NCI-H524 treated with DMSO at 0.1 percent for 48 hours (cell line): ENCODE data around the gene SFMBT2.
A peak's percentile ranks its signal among the peaks of the same experiment; 100 is the strongest.

Source experiments
- DNase-seq: peaks from one replicate; lab custom pipeline; 2025; lab: John Stamatoyannopoulos, UW

The SFMBT2 gene

DNA sequence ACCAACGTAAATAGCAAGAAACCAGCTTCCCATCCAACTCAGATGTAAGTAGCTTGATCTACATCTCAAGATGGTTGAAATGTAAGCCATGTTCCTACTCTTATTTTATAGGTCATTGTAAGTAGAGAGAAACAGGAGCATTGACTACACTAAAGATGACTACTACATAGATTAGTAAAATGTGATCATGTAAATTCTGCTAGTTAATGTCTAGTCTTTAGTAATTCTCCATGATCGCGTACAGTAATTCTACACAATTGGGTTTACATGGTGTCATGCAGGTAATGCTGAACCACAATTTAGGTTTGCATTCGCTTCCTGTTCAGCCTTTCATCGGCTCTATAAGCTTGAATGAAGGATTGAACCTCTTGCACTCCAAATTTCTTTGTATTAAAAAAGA, 14.9 kb upstream of the SFMBT2 start:
- DNase-seq: no peak

DNA sequence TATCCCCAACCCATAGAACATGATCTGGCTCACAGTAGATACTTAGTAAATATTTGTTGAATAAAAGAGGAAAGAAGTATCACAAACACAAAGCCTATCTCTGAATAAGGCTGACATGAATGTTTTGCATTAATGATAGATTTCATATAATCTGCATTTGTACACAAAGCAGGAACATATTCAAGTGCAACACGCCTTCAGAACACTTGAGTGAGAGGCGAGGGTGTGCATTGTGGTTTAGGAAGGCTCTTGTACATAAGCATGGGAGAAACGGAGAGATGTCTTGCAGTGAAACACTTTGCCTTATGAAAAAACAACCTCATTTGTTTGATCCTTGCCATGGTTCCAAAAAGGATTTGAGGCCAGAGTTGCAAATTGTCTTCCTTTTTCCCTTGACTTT, 14.1 kb upstream of the SFMBT2 start:
- DNase-seq: no peak

DNA sequence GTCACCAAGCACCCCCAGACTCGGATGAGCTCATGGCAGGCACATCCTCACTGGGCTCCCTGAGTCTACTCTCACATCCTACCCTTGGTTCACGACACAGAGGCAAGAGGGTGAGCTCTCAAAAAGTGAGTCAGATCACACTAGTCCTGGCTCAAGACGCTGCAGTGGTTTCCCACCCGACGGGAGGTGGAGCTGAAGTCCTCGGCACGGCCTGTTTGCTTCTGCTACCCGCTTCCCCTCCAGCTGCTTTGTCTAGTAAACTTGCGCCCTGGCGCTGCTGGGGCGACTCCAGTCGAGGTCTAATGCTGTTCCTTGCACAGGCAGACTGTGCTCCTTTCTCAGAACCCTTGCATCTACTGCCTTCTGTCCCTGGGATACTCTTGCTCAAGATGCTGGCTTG, 13.5 kb upstream of the SFMBT2 start:
- DNase-seq: no peak

DNA sequence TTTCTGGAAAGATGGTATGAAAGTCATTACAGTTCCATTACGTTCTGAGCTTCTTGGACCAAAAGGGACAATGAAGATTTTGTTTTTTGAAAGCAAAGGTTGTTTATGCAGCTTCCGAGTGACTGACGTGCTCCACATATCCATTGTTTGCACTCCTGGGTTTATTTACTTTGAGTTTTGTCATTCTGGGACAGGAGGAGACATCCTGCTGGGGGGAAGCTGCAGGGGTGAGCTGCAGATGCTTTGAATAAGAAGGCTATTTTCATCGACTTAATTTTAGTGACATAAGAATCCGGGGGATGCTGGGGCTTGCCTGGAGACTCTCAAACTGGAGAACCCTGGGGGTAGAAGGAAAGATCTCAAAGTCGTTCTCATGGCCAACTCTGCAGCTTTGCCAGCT, 12.7 kb upstream of the SFMBT2 start:
- DNase-seq: no peak

DNA sequence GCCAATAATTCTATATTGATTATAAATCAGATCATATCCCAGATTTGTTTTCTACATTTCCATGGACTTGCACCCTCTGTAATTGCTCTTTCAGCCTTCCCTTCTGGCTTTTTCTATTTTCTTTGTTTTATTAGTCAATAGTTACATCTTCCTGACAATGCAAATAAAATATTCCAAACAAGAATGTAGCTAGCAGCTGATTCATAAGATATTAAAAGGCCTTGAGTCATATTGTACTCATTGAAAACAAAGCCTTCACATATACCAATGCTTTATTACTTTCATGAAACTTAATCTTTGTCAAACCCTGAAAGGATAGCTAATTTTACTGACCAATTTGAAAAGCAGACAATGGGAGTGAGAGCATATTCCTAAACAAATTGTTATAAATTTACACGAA, 10.7 kb upstream of the SFMBT2 start:
- DNase-seq: no peak

DNA sequence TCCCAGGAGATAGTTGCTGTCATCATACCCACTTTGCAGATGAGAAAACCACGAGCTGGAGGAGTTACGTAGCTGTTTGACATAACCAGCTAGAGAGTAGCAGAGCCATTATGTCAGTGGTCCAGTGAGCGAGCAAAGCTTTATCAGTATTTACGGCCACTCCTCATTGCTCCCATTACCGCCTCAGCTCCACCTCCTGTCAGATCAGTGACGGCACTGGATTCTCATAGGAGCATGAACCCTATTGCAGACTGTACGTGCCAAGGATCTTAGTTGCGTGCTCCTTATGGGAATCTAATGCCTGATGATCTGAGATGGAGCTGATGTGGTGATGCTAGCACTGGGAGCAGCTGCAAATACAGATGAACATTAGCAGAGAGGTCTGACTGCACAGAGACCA, 9.2 kb upstream of the SFMBT2 start:
- DNase-seq: no peak

DNA sequence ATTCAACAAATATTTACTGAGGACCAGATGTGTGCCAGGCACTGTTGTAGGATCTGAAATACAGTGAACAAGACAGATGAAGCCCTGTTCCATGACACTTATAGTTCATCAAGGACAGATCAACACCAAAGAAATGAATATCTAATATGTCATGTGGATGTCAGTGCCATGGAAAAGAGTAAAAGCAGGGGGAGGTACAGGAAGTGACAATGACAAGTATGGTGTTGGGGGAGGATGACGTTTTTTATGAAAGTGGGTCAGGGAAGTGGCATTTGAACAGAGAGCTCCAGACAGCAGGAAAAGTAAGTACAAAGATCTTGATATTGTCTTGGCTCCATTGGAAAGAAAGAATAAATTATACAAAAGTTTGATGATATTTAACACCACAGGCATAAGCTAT, 7.0 kb upstream of the SFMBT2 start:
- no peak for DNase-seq

DNA sequence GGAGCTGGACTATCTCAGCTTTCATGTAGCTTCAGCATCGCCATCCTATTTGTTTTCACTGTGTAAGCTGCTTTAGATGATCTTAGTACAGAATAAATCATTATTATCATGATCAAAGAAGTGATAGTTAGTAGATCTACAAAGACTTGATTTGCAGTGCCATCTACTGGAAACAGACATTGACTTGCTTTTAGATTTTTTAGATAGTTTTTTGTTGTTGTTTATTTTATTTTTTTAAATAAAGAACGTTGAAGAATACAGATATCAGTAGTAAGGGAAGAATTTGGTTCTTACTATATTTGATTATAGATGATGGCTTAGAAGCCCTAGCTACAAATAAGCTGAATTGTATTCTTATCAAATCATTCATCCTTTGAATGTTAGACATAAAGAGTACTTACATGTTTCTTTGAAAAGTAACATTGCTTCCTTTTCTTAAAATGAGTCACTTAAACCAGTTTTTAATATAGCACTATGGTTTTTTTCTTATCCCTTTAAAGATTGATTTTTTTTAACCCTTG, 6.3 kb upstream of the SFMBT2 start:
- no peak for DNase-seq

DNA sequence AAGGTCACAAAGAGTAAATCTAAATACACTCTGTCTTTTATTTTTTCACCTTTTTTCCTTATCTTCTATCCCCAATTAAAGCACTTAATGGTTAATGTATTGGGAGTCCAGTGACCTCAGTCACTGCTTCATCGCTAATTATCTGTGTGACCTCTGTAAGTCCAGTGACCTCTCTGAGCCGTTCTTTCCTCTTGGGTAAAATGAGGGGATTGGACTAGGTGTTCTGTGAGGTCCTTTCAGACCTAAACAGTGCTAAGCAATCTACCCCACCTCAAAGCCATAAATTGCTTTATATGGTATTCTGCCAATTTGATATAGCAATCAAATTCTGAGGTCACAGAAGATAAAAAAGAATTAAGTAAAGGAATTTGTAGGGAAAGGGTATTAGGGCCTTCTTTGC, 3.9 kb upstream of the SFMBT2 start:
- DNase-seq: no peak

DNA sequence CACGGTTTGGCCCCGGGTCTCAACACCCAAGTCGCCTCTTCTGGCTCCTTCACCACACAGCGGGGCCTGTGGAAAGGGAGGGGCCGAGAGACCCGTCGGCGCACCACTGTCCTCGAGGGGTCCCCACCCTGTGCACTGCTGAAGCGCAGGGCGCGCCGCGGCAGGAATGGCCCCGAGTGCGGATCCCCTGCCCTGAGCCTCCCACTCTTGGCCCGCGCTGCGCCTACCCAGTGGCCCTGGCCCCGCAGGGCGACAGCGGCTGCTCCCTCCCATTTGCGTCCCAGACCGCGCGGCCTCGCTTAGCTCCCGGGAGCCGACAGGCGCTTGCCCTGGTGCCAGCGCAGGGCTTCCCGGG, 2.1 kb upstream of the SFMBT2 start:
- no peak for DNase-seq

DNA sequence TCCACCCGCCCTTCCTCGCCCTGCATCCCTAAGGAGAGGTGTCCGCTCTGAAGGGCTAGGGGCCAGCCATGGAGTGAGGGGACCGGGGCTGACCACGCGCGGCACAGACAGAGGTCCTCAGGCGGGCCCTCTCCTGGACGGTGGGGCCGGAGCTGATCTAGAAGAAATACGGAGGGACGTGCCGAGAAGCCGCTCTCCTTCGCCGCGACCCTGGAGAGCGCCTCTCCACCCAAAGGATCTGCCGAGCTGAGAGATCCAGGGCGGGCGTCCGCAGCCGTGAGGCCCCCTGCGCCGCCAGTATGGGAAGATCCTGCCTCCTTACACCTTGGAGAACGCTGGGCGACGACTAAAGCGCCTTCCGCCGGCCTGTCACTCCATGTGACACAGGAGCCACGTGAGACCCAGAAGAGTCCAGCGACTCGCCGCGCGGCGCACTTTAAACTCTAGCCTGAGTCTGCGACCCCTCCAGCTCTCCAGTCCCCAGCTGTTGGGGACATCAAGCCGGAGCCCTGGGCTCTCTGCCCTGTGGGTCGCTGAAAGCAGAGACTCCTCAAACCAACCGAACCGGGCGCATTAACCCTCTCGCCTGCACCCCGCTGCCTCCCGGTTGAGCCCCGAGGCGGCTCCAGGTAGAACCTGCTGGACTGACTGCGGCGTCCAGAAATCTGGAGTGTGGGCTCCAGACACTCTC, 1.5 kb upstream of the SFMBT2 start:
- DNase-seq: no peak

DNA sequence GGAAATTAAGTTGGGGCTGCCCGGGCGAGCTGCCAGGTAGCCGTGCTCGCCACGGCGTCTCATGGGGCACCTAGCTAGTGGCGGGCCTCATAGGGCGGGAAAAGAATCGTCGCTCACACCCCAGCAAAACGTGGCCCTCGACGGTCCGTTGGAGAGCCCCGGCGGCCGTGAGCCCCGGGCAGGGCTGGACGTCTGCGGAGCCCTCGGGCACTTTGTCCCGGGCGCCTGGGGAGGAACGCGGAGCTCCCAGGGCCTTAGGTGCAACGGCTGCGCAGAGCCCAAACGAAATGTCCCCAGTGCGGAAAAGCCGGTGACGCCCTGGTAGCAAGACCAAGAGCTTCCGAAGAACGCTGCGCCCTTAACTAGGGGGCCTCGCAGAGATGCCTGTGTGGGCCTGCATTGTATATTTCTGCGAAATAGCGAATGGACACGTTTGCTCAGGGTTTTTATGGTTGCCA, 866 bp upstream of the SFMBT2 start:
- no peak for DNase-seq

DNA sequence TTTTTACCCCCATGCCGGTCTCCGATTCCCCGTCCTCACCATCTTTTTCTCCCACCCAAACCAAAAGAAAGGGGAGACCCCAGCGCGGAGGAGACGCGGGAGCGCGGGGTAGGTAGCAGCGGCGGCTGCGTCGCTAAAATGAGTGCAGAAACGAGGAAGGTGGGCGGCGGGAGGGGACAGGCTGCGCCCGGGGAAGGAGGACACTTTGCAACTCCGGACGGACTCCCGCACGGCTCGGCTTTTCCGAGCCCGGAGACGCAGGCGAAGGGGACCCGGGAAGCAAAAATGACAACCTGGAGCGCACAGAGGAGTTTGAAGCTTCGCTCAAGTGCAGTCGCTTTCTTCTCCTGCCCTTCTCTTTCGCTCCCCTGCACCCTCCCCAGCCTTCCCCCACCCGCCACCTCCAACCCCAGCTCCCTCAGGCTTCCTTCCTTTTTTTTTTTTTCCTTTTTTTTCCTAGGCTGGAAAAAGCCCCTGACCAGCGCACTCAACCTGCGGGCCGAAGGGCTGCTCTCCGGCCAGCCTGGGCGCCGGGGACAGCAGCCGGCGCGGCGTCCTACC, 453 bp downstream of the SFMBT2 start:
- DNase-seq: no peak

DNA sequence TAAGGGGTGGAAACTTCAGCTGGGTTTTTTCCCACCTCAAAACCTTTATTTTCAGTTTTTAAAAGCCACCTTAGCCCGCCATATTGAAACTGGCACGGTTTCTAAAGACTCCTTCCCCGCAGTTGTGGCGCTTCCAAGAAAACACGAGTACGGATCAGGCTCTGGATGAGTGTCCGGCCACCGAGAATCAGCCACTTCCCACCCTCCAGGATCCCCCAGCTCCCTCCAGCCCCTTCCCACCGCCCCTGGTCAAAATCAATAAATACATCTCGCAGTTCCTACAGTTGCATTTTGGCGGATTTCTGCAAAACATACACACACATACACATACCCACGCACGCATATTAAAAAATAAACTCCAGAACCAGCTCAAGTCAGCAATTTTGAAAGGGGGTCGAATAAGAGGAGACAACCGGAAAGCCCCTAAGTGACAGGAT, 1.1 kb downstream of the SFMBT2 start:
- DNase-seq: no peak

DNA sequence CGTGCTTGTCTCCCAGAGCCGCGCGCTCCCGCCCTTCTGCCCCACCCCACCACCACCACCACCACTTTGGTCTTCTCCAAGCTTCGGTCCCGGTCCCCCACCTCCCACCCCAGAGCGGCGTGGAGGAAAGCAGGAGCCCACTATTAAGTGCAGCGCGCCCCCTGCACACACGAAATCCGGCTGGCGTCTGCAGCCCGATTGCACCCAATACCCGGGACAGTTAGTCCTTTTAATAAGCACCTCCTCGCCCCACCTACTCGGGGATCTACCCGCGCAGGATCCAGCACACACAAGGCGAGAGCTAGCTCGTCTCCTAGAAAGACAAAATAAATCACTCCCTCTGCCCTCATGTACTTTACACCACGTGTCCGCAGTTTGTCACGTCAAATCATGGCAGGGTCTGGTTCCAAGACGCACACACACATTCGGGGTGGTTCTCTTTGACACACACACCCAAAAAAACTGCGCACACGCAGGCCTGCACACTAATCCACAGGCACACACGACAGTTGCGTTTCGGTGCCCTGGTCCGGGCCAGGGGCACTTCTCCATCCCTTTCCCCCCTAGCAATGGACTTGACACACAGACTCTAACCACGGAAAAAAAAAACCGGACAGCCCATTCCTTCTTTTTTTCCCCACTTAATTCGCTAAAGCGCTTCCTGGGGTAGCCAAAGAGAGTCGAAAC, 1.6 kb downstream of the SFMBT2 start:
- peak; percentile 11 for DNase-seq

DNA sequence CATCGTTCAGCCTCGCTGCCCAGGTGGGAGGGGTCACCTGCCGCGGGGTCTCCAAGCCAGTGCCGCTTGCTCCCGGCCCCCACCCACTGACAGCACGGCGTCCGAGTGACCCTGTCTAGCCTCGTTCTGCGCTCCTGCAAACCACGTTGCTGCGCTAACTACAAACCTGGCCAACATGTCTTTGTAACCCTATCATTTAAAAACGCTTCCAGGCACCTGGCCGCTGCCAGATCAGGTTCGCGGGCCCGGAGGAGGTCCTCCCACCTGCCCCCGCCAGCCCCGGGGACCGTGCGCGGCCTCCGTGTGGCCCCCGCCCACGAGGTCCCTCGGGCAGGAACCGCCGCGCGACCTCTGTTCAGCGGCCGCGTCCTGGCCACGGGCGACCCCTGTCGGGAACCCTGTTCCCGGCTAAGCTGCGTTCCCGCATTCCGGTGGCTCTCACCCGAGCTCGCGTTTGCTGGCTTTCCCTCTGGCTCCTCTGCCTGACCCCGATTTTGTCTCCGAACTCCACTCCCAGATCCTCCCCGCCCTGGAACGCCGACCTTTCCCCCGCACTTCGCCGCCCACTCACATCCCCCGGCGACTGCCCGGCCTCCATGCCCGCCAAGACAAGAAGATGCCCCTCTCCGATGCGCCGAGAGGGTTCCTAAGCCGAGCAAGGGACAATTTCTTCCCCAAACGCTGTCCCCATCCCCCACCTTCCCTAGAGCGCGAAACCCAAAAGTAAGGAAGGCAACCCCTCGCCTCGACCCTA, 2.4 kb downstream of the SFMBT2 start:
- no peak for DNase-seq

DNA sequence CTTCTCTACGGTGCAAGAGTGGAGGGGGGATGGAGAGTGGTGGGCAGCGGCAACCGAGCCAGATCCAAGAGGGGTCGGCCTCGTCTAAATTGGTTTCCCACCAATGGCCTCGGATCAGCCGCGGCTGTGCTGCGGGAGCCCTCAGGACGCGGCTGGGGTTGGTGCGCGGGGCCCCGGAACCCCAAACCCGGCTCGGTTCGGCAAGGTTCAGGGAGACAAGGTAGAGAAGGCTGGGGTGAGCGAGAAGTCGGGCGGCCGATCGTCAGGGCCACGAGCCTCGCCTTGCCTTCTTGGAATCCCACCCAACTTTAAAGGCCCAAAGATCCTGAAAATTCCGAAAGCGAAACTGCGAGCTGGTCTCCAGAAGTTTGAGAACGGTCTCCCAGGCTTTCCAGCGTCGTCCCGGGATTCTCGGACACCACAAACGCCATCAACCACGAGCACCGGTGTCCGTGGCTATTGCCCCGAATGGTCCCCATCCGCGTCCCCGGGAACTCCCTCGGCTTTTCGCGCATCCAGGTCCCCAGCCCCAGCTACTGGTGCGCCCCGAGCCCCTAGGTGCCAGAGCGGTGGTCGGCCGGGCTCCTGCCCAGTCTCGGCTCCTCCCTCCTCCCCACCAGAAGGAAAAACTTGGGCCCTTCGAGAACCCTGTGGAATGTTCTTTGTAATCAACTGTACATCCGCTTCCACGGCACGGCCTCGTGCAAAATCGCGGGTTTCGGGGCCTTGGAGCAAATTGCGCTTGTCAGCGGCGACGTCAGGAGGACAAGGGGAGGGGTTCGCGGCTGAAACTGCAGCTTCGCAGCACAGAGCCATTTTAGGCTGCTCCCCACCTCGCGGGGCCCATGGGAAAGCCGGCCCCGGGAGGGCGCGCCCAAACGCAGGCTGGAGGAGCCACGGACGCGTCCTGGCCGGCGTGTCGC, 3.2 kb downstream of the SFMBT2 start:
- DNase-seq: no peak

DNA sequence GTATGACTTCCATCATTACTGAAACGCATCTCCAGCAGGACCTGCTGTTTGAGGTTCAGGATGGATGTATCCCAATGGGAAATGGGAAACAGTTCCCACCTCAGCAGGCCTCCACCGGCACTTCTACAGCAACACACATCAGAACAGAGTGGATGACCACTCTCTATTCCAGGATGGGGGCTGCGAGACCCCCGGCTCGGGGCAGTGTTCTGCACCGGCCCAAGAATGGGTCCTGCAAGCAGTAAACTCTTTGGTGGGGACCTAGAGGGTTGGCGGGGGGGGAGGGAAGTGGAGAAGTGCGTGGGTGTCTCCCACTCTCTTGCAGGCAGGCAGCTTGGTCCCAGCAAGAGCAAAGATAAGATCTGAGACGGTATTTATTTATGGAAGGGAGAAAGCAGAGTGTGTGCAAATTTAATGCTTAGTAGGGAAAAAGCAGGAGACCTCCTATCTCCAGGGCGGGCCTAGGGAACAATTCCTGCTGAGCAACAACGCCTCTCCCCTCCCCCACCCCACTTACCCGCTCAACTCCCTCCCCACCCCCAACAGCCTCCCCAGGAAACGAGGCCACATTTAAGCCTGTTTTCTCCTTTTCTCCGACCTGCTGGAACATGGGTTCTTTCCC, 4.0 kb downstream of the SFMBT2 start:
- no peak for DNase-seq

DNA sequence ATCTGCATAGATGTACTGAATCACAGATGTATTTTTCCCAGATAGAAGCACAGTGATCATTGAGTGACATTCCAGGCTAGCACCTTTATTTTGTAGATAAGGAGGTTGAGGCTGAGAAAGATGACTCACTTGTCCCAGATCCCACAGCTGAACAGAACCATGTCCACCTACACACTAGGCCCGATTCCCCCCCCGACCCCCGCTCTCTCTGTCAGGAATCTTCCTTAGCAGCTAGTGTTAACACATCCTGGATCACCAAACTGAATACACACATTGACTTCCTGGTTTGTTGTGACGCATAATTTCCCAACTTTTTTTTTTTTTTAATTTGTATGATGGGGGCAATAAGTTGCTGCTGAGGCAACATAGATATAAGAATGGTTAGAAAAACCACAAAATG, 5.2 kb downstream of the SFMBT2 start:
- no peak for DNase-seq

DNA sequence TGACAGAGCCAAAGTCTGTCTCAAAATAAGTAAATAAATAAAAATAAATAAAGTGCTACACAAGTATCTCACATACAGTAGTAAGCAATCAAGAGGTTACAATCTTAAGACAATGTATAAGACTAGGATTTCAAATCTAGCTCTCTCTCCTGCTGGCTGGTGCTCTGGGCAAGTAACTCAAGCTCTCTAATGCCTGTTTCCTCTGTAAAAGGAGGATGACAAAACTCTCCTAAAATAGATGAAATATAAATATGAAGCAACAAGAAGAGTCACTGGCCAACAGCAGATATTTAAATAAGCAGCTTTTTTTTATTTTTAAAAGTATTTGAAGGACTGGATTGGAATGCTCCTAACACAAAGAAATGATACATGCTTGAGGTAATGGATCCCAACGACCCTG, 7.2 kb downstream of the SFMBT2 start:
- DNase-seq: no peak

DNA sequence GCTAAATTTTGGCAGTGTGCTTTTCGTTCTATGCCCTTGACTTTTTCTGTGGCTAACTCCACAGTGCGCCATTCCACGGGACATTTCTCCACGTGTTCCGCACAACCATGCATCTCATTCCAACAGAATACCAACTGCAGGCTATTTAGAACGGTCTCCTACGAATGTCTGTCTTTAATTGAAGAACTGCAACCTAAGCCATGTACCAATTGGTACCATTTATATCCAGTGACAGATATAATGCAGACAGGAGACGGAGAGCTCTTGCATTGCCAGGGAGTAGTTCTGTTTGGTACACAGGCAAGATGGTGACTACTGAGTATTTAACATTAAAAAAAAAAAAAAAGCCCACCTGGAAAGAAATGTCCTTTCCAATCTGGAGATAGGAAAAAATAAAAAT, 9.1 kb downstream of the SFMBT2 start:
- DNase-seq: no peak
